Measurements from ENCODE around the gene DOK7.

The DOK7 gene

DNA sequence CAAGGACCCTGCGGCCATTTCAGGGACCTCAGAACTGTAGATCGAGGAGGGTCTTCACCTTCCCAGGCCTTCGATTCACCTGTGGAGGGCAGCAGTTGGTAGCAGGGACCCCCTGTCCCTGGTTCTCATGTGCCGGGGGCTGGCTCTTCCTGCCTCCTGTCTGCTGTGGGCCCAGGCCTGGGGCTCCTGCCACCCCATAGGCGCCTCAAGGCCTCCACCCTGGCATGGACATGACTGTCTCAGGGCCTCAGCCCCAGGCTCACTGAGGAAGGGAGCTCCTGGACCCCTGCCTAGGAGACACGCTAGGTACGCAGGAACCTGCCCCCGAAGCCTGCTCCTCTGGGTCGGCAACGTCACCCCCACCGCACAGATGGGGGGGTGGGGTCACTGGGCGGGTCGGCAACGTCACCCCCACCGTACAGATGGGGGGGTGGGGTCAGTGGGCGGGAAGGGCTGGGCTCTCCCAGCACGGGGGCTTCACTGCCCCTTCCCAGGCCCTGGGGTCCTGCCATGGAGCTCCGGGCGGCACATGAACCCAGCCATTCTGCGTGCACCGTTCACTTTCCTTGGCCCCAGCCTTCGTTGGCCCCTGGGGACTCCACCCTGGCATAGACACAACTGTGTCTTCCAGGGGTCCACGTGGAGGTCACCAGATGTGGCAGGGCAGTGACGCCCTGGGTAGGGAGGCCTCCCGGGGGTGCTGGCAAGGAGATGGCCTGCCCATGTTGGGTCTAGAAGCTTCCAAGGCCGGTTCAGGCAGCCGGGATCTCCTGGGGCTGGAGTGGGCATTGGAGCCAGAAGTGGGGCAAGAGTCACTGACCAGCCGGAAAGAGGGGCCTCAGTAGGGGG, 24.9 kb upstream of the DOK7 start:
- H3K4me3 ChIP-seq (ENCODE audit: low read depth, low read length): no peak overlapping the region
- TF ChIP-seq, protein P1, sequence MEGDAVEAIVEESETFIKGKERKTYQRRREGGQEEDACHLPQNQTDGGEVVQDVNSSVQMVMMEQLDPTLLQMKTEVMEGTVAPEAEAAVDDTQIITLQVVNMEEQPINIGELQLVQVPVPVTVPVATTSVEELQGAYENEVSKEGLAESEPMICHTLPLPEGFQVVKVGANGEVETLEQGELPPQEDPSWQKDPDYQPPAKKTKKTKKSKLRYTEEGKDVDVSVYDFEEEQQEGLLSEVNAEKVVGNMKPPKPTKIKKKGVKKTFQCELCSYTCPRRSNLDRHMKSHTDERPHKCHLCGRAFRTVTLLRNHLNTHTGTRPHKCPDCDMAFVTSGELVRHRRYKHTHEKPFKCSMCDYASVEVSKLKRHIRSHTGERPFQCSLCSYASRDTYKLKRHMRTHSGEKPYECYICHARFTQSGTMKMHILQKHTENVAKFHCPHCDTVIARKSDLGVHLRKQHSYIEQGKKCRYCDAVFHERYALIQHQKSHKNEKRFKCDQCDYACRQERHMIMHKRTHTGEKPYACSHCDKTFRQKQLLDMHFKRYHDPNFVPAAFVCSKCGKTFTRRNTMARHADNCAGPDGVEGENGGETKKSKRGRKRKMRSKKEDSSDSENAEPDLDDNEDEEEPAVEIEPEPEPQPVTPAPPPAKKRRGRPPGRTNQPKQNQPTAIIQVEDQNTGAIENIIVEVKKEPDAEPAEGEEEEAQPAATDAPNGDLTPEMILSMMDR (IDR thresholded peaks at IDR 0.05; ENCODE audit: low read depth, low read length, missing control alignments): no peak
- no peak for DNase-seq (ENCODE audit: low read depth)

DNA sequence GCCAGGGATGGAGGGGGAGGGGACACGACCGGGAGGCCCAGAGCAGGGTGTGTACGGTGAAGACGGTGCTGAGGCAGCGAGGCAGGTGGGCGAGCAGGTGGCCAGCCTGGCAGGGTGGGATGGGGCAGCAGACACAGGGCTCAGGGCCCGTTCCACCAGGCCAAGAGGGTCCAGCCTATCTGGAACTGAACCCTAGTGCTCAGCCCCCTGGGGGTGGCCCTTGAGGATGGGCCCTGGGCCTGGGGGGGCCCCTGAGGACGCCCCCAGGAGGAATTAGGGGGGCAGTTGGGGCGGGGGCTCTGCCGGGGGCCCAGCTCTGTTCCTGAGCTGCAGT, 24.3 kb upstream of the DOK7 start:
- TF ChIP-seq, protein P1 (IDR thresholded peaks at IDR 0.05; ENCODE audit: low read depth, low read length, missing control alignments): no peak
- H3K4me3 ChIP-seq (ENCODE audit: low read depth, low read length): no peak overlapping the region
- no peak for DNase-seq (ENCODE audit: low read depth)

DNA sequence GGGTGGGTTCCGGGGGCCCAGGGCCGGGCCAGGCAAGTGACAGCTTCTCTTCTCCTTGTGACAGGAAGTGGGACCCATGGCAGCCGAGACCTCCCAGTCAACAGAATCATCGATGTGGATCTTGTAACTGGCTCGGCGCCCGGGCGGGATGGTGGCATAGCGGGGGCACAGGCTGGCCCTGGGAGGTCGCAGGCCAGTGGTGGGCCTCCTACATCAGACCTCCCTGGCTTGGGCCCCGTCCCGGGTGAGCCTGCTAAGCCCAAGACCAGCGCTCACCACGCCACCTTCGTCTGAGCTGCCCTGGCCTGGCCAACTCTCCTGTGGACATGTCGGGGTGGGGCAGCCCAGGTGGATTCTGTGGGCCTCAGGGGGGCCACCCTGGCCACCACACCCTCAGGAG, 23.7 kb upstream of the DOK7 start:
- H3K4me3 ChIP-seq (ENCODE audit: low read depth, low read length): no peak overlapping the region
- TF ChIP-seq, protein P1 (IDR thresholded peaks at IDR 0.05; ENCODE audit: low read depth, low read length, missing control alignments): no peak
- DNase-seq (ENCODE audit: low read depth): no peak

GRCh38 chr4:3440011-3440410, 23.1 kb upstream of the DOK7 start:
- H3K4me3 ChIP-seq (ENCODE audit: low read depth, low read length): no peak overlapping the region
- TF ChIP-seq, protein P1 (IDR thresholded peaks at IDR 0.05; ENCODE audit: low read depth, low read length, missing control alignments): no peak
- no peak for DNase-seq (ENCODE audit: low read depth)

DNA sequence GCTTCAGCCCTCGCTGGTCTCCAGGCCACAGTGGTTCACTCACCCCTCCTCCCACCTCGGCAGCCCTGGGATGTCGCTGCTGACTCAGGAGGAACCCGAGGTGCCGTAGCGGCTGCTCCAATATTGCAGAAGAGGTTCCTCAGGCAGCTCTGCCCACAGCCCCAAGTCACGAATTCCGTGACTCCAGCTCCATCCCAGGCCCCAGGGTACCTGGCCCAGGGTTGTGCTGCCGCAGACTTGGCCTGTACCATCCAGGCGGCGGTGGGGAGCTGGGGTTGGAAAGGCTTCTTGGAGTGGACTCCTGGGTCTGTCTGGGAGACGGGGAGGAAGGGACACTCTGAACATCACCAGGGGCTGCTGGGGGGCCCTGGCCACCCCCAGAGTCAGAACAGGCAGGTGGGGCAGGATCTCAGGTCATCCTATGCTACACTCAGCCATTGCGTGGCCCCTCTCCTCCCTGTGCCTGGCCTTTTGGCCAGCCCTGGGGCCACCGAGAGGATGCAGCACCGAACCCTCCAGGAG, 22.1 kb upstream of the DOK7 start:
- no peak overlapping the region for H3K4me3 ChIP-seq (ENCODE audit: low read depth, low read length)
- TF ChIP-seq, protein P1 (IDR thresholded peaks at IDR 0.05; ENCODE audit: low read depth, low read length, missing control alignments): no peak
- no peak for DNase-seq (ENCODE audit: low read depth)

GRCh38 chr4:3441501-3442459, 21.3 kb upstream of the DOK7 start, which contains the start of gene HGFAC:
Gene HGFAC, plus strand, starts transcription at chr4:3441968. Its CDS starts 34 bp downstream, at chr4:3442002.
- DNase-seq (ENCODE audit: low read depth): no peak
- TF ChIP-seq, protein P1 (IDR thresholded peaks at IDR 0.05; ENCODE audit: low read depth, low read length, missing control alignments): no peak
- H3K4me3 ChIP-seq (ENCODE audit: low read depth, low read length): no peak within 1 kb of the TSS

All from GM12864 (cell line).